Suprapubic skin (tissue), 4 donors: ENCODE data around the gene CD180. TPM values are rescaled to one million over a fixed set of nuclear protein-coding genes. Genes with fewer than 3 reads are reported as not detected.

Experiments used
- DNase-seq, 2 donors: peaks; one replicate each; pipeline ENCODE4 v3.0.0-alpha.2; 2019; ENCODE audit warnings: low spot score in 2 of 2
- H3K27ac ChIP-seq: fragments of 200-600 bp; sonication (generic); one replicate; pipeline ENCODE4 v1.5.1; 2019
- H3K27me3 ChIP-seq: fragments of 200-600 bp; sonication (generic); one replicate; pipeline ENCODE4 v1.5.1; 2019
- H3K36me3 ChIP-seq: fragments of 200-600 bp; sonication (generic); one replicate; pipeline ENCODE4 v1.5.1; 2019
- H3K4me1 ChIP-seq: fragments of 200-600 bp; sonication (generic); one replicate; pipeline ENCODE4 v1.5.1; 2019
- H3K4me3 ChIP-seq: fragments of 200-600 bp; sonication (generic); one replicate; pipeline ENCODE4 v1.5.1; 2019; ENCODE audit warnings: mild to moderate bottlenecking
- H3K9me3 ChIP-seq: fragments of 200-600 bp; sonication (generic); one replicate; pipeline ENCODE4 v1.5.1; 2019
- CTCF ChIP-seq, 2 donors: fragments of 200-600 bp in 1 of 2; fragments of 450-650 bp in 1 of 2; sonication (generic) in 1 of 2; IDR thresholded peaks; one replicate each; pipeline ENCODE4 v1.5.1; 2016 to 2019; ENCODE audit warnings: antibody characterized with exemption in 2 of 2, mild to moderate bottlenecking in 1 of 2, moderate library complexity in 1 of 2
- EP300 ChIP-seq: sonication (generic); formaldehyde crosslinking; IDR thresholded peaks from one replicate; pipeline ENCODE4 v1.6.1; 2017; ENCODE audit warnings: antibody characterized with exemption
- POLR2A ChIP-seq, 2 donors: fragments of 450-650 bp; IDR thresholded peaks; one replicate each; pipeline ENCODE4 v1.6.1; 2017; ENCODE audit warnings: antibody characterized with exemption in 2 of 2, mild to moderate bottlenecking in 2 of 2, moderate library complexity in 2 of 2
- POLR2AphosphoS5 ChIP-seq, 3 donors: sonication (generic); formaldehyde crosslinking; IDR thresholded peaks; one replicate each; pipeline ENCODE4 v1.6.1; 2017; ENCODE audit warnings: antibody characterized with exemption in 3 of 3
- WGBS: methylation state at CpG from one replicate; pipeline ENCODE4 v1.1.5; 2018; 5-methylcytosine and 5-hydroxymethylcytosine counted together
- total RNA-seq, 4 donors: library from RNA; depleted of rRNA; stranded (reverse); fragments of >200 nt; gene quantifications; one replicate each; pipeline ENCODE4 v1.1.0, GENCODE V29; 2016

Gene CD180
- total RNA-seq, 4 donors from 2014 or later: 0.11 to 0.32 (median 0.18) TPM; not detected in 1

DNA sequence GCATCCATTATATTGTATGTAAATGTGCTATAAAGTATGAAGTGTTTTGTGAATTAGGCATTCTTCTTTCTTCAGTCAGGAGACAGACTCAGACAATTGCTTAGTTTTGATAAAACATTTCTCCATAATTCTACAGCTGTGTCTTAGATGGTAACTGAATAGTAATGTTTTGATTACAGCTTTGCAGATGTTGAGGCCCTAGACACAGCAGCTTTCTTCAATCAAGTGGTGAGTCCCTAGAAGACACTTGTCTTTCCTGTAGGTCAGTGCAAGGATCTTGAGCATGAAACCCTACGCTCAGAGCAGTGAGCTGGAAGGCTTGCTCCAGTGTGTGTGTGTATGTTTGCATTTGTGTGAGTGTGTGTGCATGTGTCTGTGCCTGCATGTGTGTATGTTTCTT lies 46.8 kb upstream of the CD180 start:
- H3K4me1 ChIP-seq: peaks cover 29% of the 10 kb centered on the region
- no peaks in the 10 kb centered on the region for H3K36me3 ChIP-seq
- H3K4me3 ChIP-seq: no peak overlapping the region
- H3K9me3 ChIP-seq: no peaks in the 10 kb centered on the region
- 94% methylated on average over 1 of the region's 1 CpG for WGBS
- no peak for DNase-seq
- H3K27ac ChIP-seq: no peak overlapping the region
- no peaks in the 10 kb centered on the region for H3K27me3 ChIP-seq
- TF ChIP-seq EP300 (no peak), CTCF (IDR thresholded peaks at IDR 0.05) (no peak), POLR2A (IDR thresholded peaks at IDR 0.05) (no peak), POLR2AphosphoS5 (IDR thresholded peaks at IDR 0.05) (no peak)

DNA sequence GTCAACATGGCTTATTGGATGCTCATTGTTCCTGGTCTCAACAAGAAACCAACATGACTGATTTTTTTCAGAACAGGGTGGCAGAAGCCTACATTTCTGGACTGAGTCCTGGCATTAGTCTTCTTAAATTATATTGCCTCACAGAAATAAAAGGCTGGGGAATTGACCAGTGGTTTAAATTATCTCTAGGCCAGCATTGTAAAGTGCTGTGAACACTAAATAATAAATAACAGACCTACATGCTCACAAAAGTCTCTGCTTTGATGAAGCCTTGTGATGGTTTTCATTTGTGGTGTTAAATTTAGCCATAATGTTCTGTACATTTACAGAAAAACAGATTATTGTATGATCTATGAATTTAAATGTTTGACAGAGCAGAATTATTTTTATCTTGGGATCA lies 44.7 kb upstream of the CD180 start:
- no peaks in the 10 kb centered on the region for H3K36me3 ChIP-seq
- H3K27ac ChIP-seq: no peak overlapping the region

GRCh38 chr5:67240846-67241245 lies 44.2 kb upstream of the CD180 start:
- WGBS: 84% methylated on average over 3 of the region's 3 CpGs
- TF ChIP-seq POLR2AphosphoS5 (IDR thresholded peaks at IDR 0.05): no peak
- TF ChIP-seq POLR2A (IDR thresholded peaks at IDR 0.05): no peak
- TF ChIP-seq EP300: no peak
- no peak for TF ChIP-seq CTCF (IDR thresholded peaks at IDR 0.05)
- Histone ChIP-seq H3K4me1 (peaks cover 11% of the 10 kb centered on the region), H3K9me3 (no peaks in the 10 kb centered on the region), H3K4me3 (no peak overlapping the region), H3K27me3 (no peaks in the 10 kb centered on the region), H3K36me3 (no peaks in the 10 kb centered on the region), H3K27ac (no peak overlapping the region)
- no peak for DNase-seq

More for the DNA sequence above, 44.7 kb upstream of the CD180 start:
- no peak for DNase-seq
- Histone ChIP-seq H3K27me3 (no peaks in the 10 kb centered on the region), H3K4me3 (no peak overlapping the region), H3K4me1 (peaks cover 16% of the 10 kb centered on the region), H3K9me3 (no peaks in the 10 kb centered on the region)
- TF ChIP-seq POLR2A (IDR thresholded peaks at IDR 0.05) (no peak), EP300 (no peak), POLR2AphosphoS5 (IDR thresholded peaks at IDR 0.05) (no peak), CTCF (IDR thresholded peaks at IDR 0.05) (no peak)

- H3K27me3 ChIP-seq: no peaks in the 10 kb centered on the region
- DNase-seq: no peak
- no peak overlapping the region for H3K4me3 ChIP-seq
- H3K9me3 ChIP-seq: no peaks in the 10 kb centered on the region
- TF ChIP-seq POLR2A (IDR thresholded peaks at IDR 0.05) (no peak), EP300 (no peak)
- peaks cover 7% of the 10 kb centered on the region for H3K4me1 ChIP-seq
- H3K36me3 ChIP-seq: no peaks in the 10 kb centered on the region
- H3K27ac ChIP-seq: no peak overlapping the region
Measured at GRCh38 chr5:67240065-67240464, 43.5 kb upstream of the CD180 start.

DNA sequence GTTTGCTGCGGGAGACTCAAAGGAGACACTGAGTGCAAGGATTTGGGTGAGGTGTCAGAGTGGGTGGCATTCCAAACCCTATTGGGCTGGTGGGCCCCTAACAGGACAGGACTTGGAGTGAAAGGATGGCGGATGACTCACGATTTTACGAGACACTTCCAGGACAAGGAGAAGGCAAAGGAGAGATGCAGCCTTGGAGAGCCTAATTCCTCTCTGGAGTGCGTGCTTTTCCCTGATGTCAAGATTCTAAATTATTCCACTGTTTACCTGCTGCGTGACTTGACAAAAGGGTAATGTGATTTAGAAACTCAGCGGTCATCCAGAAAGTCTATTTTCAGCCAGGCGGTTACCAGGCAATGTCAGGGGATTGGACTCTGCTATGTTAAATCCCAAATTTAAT lies 41.6 kb upstream of the CD180 start:
- WGBS: 90% methylated on average over 8 of the region's 8 CpGs
- Histone ChIP-seq H3K4me1 (peaks cover 7% of the 10 kb centered on the region), H3K27ac (no peak overlapping the region)

More for the DNA sequence above, 41.6 kb upstream of the CD180 start:
- Histone ChIP-seq H3K9me3 (no peaks in the 10 kb centered on the region), H3K27me3 (no peaks in the 10 kb centered on the region), H3K36me3 (no peaks in the 10 kb centered on the region), H3K4me3 (no peak overlapping the region)
- TF ChIP-seq CTCF (IDR thresholded peaks at IDR 0.05) (no peak), POLR2AphosphoS5 (IDR thresholded peaks at IDR 0.05) (no peak), POLR2A (IDR thresholded peaks at IDR 0.05) (no peak), EP300 (no peak)
- no peak for DNase-seq
